Measurements from ENCODE around the gene COL7A1. TPM values are rescaled to one million over a fixed set of nuclear protein-coding genes. Genes with fewer than 3 reads are reported as not detected.

COL7A1 gene
- total and polyA plus RNA-seq, 2 experiments from 2014 or later: 4.0 to 7.9 TPM

- TF ChIP-seq CTCF (conservative IDR thresholded peaks at IDR 0.05; ENCODE audit: low read depth in 2 of 2) (no peak), ETS1 (IDR thresholded peaks at IDR 0.05) (no peak), REST (IDR thresholded peaks at IDR 0.05; ENCODE audit: unreplicated experiment) (no peak), STAT1 (IDR thresholded peaks at IDR 0.05; ENCODE audit: unreplicated experiment) (no peak), EZH2 (IDR thresholded peaks at IDR 0.05; ENCODE audit: low read depth, unreplicated experiment) (no peak), ZNF114 (CRISPR knock-in tag; IDR thresholded peaks at IDR 0.05) (no peak), ZNF331 (CRISPR knock-in tag; IDR thresholded peaks at IDR 0.05; ENCODE audit: low read depth) (no peak), NANOG (IDR thresholded peaks at IDR 0.05; ENCODE audit: borderline replicate concordance) (no peak), JUNB (IDR thresholded peaks at IDR 0.05; ENCODE audit: unreplicated experiment) (no peak)
Observed at GRCh38 chr3:48565186-48565585, 29.9 kb downstream of the COL7A1 start (continued).

- 0 out of 2 replicates have a peak, but pooled peaks cover 3% of the 10 kb centered on the region for H3F3A ChIP-seq (replicated peaks; ENCODE audit: low read depth)
- Mint-ChIP-seq H3K4me3 (no peak overlapping the region), H3K36me3 (ENCODE audit: low read depth) (no peaks in the 10 kb centered on the region; the same call in 2 of the 3 replicates), H3K27ac (no peak overlapping the region), H3K9me3 (no peaks in the 10 kb centered on the region; the same call in 1 of the 3 replicates), H3K27me3 (ENCODE audit: insufficient read depth, low read depth, poor library complexity) (peaks cover 16% of the 10 kb centered on the region), H3K4me1 (peaks cover 32% of the 10 kb centered on the region)
- H3K4me2 ChIP-seq: no peak overlapping the region
- H2AFZ ChIP-seq: no peak overlapping the region
- peaks cover 19% of the 10 kb centered on the region; the same call in 1 of the 2 replicates for H3K4me1 ChIP-seq (ENCODE audit: insufficient read depth)
- no peaks in the 10 kb centered on the region for H3K79me2 ChIP-seq (replicated peaks; ENCODE audit: insufficient read depth)
- no peak overlapping the region for H3K27ac ChIP-seq (ENCODE audit: low read depth)
- H4K20me1 ChIP-seq (replicated peaks; ENCODE audit: insufficient read depth): no peaks in the 10 kb centered on the region
- H3K4me3 ChIP-seq: no peak overlapping the region
- no peaks in the 10 kb centered on the region for H3K36me3 ChIP-seq (ENCODE audit: insufficient read depth)
- no peaks in the 10 kb centered on the region for H3K27me3 ChIP-seq (ENCODE audit: insufficient read depth)
- H3K9me2 ChIP-seq (ENCODE audit: insufficient read depth): no peaks in the 10 kb centered on the region
- no peak for DNase-seq (ENCODE audit: low spot score)
- ATAC-seq: no peak
- TF ChIP-seq ZNF331 (CRISPR knock-in tag; IDR thresholded peaks at IDR 0.05; ENCODE audit: low read depth) (no peak), NANOG (IDR thresholded peaks at IDR 0.05; ENCODE audit: borderline replicate concordance) (no peak), ETS1 (IDR thresholded peaks at IDR 0.05) (no peak), ZNF462 (CRISPR knock-in tag; IDR thresholded peaks at IDR 0.05) (no peak), JUNB (IDR thresholded peaks at IDR 0.05; ENCODE audit: unreplicated experiment) (no peak), EZH2phosphoT487 (IDR thresholded peaks at IDR 0.05; ENCODE audit: unreplicated experiment) (no peak), ZNF114 (CRISPR knock-in tag; IDR thresholded peaks at IDR 0.05) (no peak)
Observed at GRCh38 chr3:48564667-48565066, 30.5 kb downstream of the COL7A1 start.
